IPS-20b (cell line): ENCODE data around the gene TNS1.
"Not testable (repeated sequence)": the region's sequence is repeated elsewhere in the genome, so short reads cannot be mapped to it uniquely, and the experiment has no call there.

Experiments
- H3K27ac ChIP-seq: one replicate; pipeline ENCODE4 v1.5.1; 2013; ENCODE audit warnings: low read length
- H3K27me3 ChIP-seq: 2 replicates; pipeline ENCODE4 v1.6.1; 2013; ENCODE audit warnings: mild to moderate bottlenecking, low read length, inconsistent platforms; ENCODE audit not compliant: insufficient read depth
- H3K36me3 ChIP-seq: 2 replicates; pipeline ENCODE4 v1.6.1; 2013; ENCODE audit warnings: low read depth, mild to moderate bottlenecking, inconsistent platforms, low read length, moderate library complexity; ENCODE audit not compliant: insufficient read depth
- H3K4me1 ChIP-seq: 2 replicates; pipeline ENCODE4 v1.6.1; 2013; ENCODE audit warnings: mild to moderate bottlenecking, control low read depth, inconsistent platforms, low read length, moderate library complexity; ENCODE audit not compliant: insufficient read depth
- H3K4me3 ChIP-seq: 2 replicates; pipeline ENCODE4 v1.5.1; 2013; ENCODE audit warnings: mild to moderate bottlenecking, low read length, inconsistent platforms
- H3K9ac ChIP-seq: 2 replicates; pipeline ENCODE4 v1.6.1; 2013; ENCODE audit warnings: low read depth, mild to moderate bottlenecking, inconsistent platforms, low read length, moderate library complexity
- H3K9me3 ChIP-seq: 2 replicates; pipeline ENCODE4 v1.6.1; 2013; ENCODE audit warnings: mild to moderate bottlenecking, low read depth, low read length, inconsistent platforms; ENCODE audit not compliant: insufficient read depth

TNS1 gene

GRCh38 chr2:217791551-217791950, 211.2 kb downstream of the TNS1 start:
- no peaks in the 10 kb centered on the region for H3K4me1 ChIP-seq
- no peak overlapping the region for H3K27ac ChIP-seq
- no peaks in the 10 kb centered on the region for H3K9me3 ChIP-seq
- H3K27me3 ChIP-seq: no peaks in the 10 kb centered on the region
- H3K9ac ChIP-seq: no peak overlapping the region
- no peak overlapping the region for H3K4me3 ChIP-seq
- H3K36me3 ChIP-seq: no peaks in the 10 kb centered on the region

- no peak overlapping the region for H3K4me3 ChIP-seq
- peaks cover 6% of the 10 kb centered on the region; the same call in 1 of the 2 replicates for H3K27me3 ChIP-seq
- H3K9me3 ChIP-seq: no peaks in the 10 kb centered on the region
- no peaks in the 10 kb centered on the region for H3K36me3 ChIP-seq
- no peak overlapping the region for H3K27ac ChIP-seq
- H3K4me1 ChIP-seq: no peaks in the 10 kb centered on the region
- H3K9ac ChIP-seq: no peak overlapping the region
These were observed 212.0 kb downstream of the TNS1 start for GRCh38 chr2:217790681-217791392.

- Histone ChIP-seq H3K4me3 (peak overlapping the region; percentile 57; the same call in 1 of the 2 replicates), H3K9me3 (no peaks in the 10 kb centered on the region), H3K27ac (no peak overlapping the region), H3K36me3 (no peaks in the 10 kb centered on the region), H3K27me3 (peaks cover 11% of the 10 kb centered on the region), H3K4me1 (no peaks in the 10 kb centered on the region), H3K9ac (no peak overlapping the region)
These were observed 212.6 kb downstream of the TNS1 start for GRCh38 chr2:217790195-217790594.

GRCh38 chr2:217789736-217790181, 213.0 kb downstream of the TNS1 start:
- Histone ChIP-seq H3K9ac (no peak overlapping the region), H3K36me3 (no peaks in the 10 kb centered on the region), H3K27me3 (peaks cover 15% of the 10 kb centered on the region), H3K9me3 (no peaks in the 10 kb centered on the region), H3K4me1 (no peaks in the 10 kb centered on the region), H3K4me3 (peak overlapping the region; percentile 57; the same call in 1 of the 2 replicates), H3K27ac (no peak overlapping the region)

- no peaks in the 10 kb centered on the region for H3K36me3 ChIP-seq
- no peaks in the 10 kb centered on the region for H3K9me3 ChIP-seq
- no peak overlapping the region for H3K27ac ChIP-seq
- H3K4me1 ChIP-seq: no peaks in the 10 kb centered on the region
- peaks cover 16% of the 10 kb centered on the region for H3K27me3 ChIP-seq
- H3K4me3 ChIP-seq: peak overlapping the region; percentile 57; the same call in 1 of the 2 replicates
- H3K9ac ChIP-seq: no peak overlapping the region
These were observed 213.6 kb downstream of the TNS1 start for GRCh38 chr2:217789003-217789735.

- no peaks in the 10 kb centered on the region for H3K36me3 ChIP-seq
- H3K9me3 ChIP-seq: no peaks in the 10 kb centered on the region
- no peaks in the 10 kb centered on the region for H3K4me1 ChIP-seq
- no peak overlapping the region for H3K27ac ChIP-seq
- H3K4me3 ChIP-seq: no peak overlapping the region
- no peak overlapping the region for H3K9ac ChIP-seq
- peaks cover 16% of the 10 kb centered on the region for H3K27me3 ChIP-seq
These were observed 214.2 kb downstream of the TNS1 start for GRCh38 chr2:217788669-217789002.

GRCh38 chr2:217787160-217787877, 215.5 kb downstream of the TNS1 start:
- no peak overlapping the region for H3K4me3 ChIP-seq
- H3K4me1 ChIP-seq: no peaks in the 10 kb centered on the region
- H3K27ac ChIP-seq: no peak overlapping the region
- H3K27me3 ChIP-seq: peaks cover 16% of the 10 kb centered on the region
- no peaks in the 10 kb centered on the region for H3K9me3 ChIP-seq
- H3K36me3 ChIP-seq: no peaks in the 10 kb centered on the region
- no peak overlapping the region for H3K9ac ChIP-seq

GRCh38 chr2:217786560-217786959, 216.2 kb downstream of the TNS1 start:
- H3K4me1 ChIP-seq, H3K36me3 ChIP-seq, H3K9me3 ChIP-seq, H3K27ac ChIP-seq, H3K9ac ChIP-seq, H3K4me3 ChIP-seq: not testable (repeated sequence)
- H3K27me3 ChIP-seq: peaks cover 16% of the 10 kb centered on the region

GRCh38 chr2:217785544-217786045, 217.2 kb downstream of the TNS1 start:
- Histone ChIP-seq H3K36me3 (no peaks in the 10 kb centered on the region), H3K4me3 (no peak overlapping the region), H3K27me3 (peaks cover 16% of the 10 kb centered on the region), H3K4me1 (no peaks in the 10 kb centered on the region), H3K9ac (no peak overlapping the region), H3K9me3 (no peaks in the 10 kb centered on the region), H3K27ac (no peak overlapping the region)

GRCh38 chr2:217784996-217785543, 217.7 kb downstream of the TNS1 start:
- H3K36me3 ChIP-seq: no peaks in the 10 kb centered on the region
- H3K9me3 ChIP-seq: no peaks in the 10 kb centered on the region
- H3K4me1 ChIP-seq: no peaks in the 10 kb centered on the region
- peaks cover 16% of the 10 kb centered on the region for H3K27me3 ChIP-seq
- no peak overlapping the region for H3K9ac ChIP-seq
- no peak overlapping the region for H3K4me3 ChIP-seq
- H3K27ac ChIP-seq: no peak overlapping the region

GRCh38 chr2:217783243-217783642, 219.6 kb downstream of the TNS1 start:
- H3K27ac ChIP-seq: no peak overlapping the region
- H3K4me1 ChIP-seq: no peaks in the 10 kb centered on the region
- H3K9ac ChIP-seq: no peak overlapping the region
- peaks cover 16% of the 10 kb centered on the region for H3K27me3 ChIP-seq
- no peak overlapping the region for H3K4me3 ChIP-seq
- no peaks in the 10 kb centered on the region for H3K36me3 ChIP-seq
- no peaks in the 10 kb centered on the region for H3K9me3 ChIP-seq
